Measurements from ENCODE around the gene TEN1. TPM values are rescaled to one million over a fixed set of nuclear protein-coding genes. Genes with fewer than 3 reads are reported as not detected.

Gene TEN1
- total and polyA plus RNA-seq, 2 of the 13 experiments (the other 11 are each of a cell fraction or from before 2014, with no cell fraction given), result 18.0 to 21.3 TPM

DNA sequence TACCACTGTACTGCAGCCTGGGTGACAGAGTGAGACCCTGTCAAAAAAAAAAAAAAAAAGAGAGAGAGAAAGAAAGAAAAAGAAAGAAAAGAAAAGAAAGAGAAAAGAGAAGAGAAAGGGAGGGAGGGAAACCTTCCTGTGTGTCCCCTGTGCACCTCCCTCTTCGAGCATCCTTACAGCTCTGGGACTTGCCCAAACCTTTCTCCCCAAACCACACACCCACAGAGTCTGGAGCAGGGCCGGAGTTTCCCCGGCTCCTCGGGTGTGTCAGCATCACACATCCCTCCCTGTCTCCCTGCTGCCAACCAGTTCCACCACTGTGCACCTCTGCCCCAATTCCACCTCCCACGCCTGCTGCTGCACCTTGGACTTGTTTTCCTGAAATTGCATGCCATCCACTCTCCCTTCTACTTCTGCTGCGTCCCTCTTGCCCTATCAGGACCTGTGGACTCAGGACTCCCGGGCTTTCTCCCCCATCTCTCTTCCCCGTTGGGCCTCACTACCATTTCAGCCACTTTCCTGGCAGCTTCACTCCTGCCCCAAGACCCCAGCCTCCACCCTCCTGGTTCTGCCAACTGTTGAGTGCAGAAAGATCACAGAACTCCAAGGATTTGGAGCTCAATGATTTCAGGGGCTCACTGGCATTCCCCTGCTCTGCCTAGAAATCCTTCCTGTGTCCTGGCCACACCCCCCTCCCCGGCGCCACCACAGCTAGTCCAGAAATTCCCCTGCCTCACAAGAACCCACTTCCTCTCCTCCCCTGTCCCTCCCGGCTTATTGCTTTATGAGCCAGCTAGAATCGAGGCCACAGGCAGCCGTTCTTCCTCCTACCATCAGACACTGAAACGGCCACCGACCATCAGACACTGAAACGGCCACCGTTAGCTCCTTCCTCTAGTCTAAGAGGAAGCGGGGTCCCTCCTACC lies 17.9 kb downstream of the TEN1 start (continued):
- TF ChIP-seq ZEB1 (IDR thresholded peaks at IDR 0.05; ENCODE audit: insufficient replicate concordance, low read depth) (no peak), HMGXB4 (CRISPR knock-in tag; IDR thresholded peaks at IDR 0.05; ENCODE audit: borderline replicate concordance in 1 of 2, low read depth in 1 of 2) (peak in 1 of 2 experiments; percentile 40; a peak in 1 of 4 replicates), NAIF1 (CRISPR knock-in tag; IDR thresholded peaks at IDR 0.05; ENCODE audit: borderline replicate concordance) (peak; percentile 44; the same call in 1 of the 2 replicates), KLF6 (CRISPR knock-in tag; IDR thresholded peaks at IDR 0.05) (no peak), SMAD9 (CRISPR knock-in tag; IDR thresholded peaks at IDR 0.05) (no peak), TBX3 (IDR thresholded peaks at IDR 0.05; ENCODE audit: borderline replicate concordance) (peak; percentile 43; the same call in 1 of the 2 replicates), TCF12 (IDR thresholded peaks at IDR 0.05) (no peak), TCF12 (CRISPR knock-in tag; IDR thresholded peaks at IDR 0.05) (no peak), PBX2 (CRISPR knock-in tag; IDR thresholded peaks at IDR 0.05) (no peak), PHB2 (IDR thresholded peaks at IDR 0.05; ENCODE audit: partially characterized antibody) (no peak), HOXA9 (CRISPR knock-in tag; IDR thresholded peaks at IDR 0.05; ENCODE audit: borderline replicate concordance) (no peak), ZSCAN22 (CRISPR knock-in tag; IDR thresholded peaks at IDR 0.05) (peak; percentile 96), CHCHD3 (CRISPR knock-in tag; IDR thresholded peaks at IDR 0.05) (no peak), ZNF44 (CRISPR knock-in tag; IDR thresholded peaks at IDR 0.05) (no peak), SALL2 (CRISPR knock-in tag; IDR thresholded peaks at IDR 0.05) (peak; percentile 66; the same call in 1 of the 2 replicates), XBP1 (CRISPR knock-in tag; IDR thresholded peaks at IDR 0.05) (no peak), ZSCAN20 (CRISPR knock-in tag; IDR thresholded peaks at IDR 0.05; ENCODE audit: borderline replicate concordance) (0 out of 2 replicates have a peak, but pooled peaks have one; percentile 51), KDM5B (CRISPR knock-in tag; IDR thresholded peaks at IDR 0.05; ENCODE audit: borderline replicate concordance) (peak; percentile 64; the same call in 1 of the 2 replicates), ZFX (CRISPR knock-in tag; IDR thresholded peaks at IDR 0.05; ENCODE audit: low read depth) (peak; percentile 82)
- TF ChIP-seq, protein P1, sequence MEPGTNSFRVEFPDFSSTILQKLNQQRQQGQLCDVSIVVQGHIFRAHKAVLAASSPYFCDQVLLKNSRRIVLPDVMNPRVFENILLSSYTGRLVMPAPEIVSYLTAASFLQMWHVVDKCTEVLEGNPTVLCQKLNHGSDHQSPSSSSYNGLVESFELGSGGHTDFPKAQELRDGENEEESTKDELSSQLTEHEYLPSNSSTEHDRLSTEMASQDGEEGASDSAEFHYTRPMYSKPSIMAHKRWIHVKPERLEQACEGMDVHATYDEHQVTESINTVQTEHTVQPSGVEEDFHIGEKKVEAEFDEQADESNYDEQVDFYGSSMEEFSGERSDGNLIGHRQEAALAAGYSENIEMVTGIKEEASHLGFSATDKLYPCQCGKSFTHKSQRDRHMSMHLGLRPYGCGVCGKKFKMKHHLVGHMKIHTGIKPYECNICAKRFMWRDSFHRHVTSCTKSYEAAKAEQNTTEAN (CRISPR knock-in tag; conservative IDR thresholded peaks at IDR 0.05), result peak; percentile 92; the same call in 1 of the 2 replicates
- TF ChIP-seq, protein P2, sequence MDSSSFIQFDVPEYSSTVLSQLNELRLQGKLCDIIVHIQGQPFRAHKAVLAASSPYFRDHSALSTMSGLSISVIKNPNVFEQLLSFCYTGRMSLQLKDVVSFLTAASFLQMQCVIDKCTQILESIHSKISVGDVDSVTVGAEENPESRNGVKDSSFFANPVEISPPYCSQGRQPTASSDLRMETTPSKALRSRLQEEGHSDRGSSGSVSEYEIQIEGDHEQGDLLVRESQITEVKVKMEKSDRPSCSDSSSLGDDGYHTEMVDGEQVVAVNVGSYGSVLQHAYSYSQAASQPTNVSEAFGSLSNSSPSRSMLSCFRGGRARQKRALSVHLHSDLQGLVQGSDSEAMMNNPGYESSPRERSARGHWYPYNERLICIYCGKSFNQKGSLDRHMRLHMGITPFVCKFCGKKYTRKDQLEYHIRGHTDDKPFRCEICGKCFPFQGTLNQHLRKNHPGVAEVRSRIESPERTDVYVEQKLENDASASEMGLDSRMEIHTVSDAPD (CRISPR knock-in tag; IDR thresholded peaks at IDR 0.05), result 0 out of 2 replicates have a peak, but pooled peaks have one; percentile 51

Measured in HepG2 (cell line).